Stimulated activated CD8-positive, alpha-beta memory T cell treated with anti-CD3 and anti-CD28 coated beads, Interleukin-7, amount 100 ng/mL, for 4 hours (primary cell): Measurements from ENCODE around the gene SNAP47.

Experiments used
- DNase-seq, 2 donors: peaks; one replicate each; pipeline ENCODE4 v3.0.0-alpha.2; 2020; ENCODE audit warnings: low read depth in 2 of 2

Gene SNAP47

DNA sequence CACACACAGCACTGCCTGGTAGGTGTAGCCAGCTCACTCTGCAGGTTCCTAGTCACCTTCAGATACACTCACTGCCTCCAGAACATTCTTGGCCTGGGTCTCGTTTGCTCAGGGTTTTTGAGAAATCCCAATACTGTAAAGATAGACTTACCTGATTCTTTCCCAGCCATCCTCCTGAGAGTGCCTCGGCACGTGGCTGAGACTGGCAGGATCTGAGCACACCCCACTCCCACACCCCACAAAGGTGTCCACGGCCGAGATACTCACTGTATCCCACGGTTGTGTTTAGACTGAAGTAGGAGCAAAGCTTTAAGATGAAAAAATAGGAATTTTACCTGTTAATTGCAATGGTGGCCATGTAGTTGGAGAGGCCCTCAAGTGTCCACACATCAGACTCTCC, 33.4 kb downstream of the SNAP47 start:
- DNase-seq: no peak

DNA sequence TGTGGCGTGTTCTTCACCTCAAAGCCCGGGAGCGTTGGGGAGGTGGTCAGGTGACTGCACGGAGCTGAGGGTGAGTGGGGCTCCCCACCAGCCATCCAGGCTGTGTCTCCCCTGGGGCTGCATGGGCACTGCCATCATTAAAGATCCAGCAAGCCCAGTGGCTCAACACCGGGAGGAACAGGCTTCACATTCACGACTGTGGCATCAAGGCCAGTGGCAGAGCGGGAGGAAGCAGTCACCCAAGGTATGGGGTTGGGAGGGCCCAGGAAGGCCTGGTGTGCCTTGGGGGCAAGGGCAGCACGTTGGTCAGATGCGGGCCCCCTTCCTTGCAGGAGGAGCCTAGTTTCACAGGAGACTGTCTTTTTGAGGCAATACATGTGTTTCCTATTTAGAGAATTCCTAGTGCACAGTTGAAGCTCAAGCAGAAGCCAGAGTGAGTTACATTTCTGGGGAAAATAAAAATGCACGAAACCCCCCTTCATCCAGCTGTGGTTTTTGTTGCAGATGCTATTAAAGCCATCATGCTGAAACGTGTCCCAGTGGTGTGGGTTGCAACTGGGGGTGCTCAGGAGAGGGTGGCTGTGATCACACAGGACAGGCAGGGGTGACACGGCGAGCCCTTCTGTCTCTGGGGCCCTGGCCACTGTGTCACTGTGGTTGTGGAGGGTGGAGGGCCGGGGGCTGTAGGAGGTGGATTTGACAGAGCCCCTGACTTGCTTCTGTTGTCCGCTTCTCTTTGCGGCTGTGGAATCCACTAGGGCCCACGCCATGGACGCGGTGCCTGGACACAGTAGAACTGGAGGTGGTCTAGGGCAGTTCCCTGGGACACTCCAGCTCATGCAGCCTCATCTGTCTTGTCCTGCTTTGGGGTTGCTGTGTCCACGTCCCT, 34.1 kb downstream of the SNAP47 start:
- no peak for DNase-seq

DNA sequence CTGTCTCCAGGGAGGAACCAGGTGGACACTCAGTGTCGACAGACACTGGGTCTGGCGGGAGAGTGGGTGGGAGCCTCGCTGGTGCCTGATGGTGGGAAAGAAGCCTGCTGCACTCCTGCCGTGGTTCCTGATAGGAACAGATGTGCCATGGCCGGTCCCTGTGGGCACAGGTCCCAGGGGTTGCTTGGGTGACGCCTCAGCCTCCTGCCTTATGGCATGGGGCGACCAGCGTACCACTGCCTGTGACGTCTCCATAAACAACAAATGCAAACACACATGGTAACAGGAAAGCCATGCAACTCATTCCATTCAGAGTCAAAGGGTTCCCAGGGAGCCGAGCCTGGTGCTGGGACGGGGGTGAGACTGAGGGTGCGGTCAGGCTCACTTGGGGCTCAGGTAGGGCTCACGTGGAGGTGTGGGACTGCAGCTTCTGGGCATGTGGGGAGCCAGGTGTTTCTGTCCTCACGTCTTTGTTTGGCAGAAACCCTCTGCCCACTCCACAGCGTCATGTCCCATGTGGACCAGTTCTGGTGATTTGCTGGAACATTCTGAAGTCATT, 34.8 kb downstream of the SNAP47 start:
- no peak for DNase-seq

DNA sequence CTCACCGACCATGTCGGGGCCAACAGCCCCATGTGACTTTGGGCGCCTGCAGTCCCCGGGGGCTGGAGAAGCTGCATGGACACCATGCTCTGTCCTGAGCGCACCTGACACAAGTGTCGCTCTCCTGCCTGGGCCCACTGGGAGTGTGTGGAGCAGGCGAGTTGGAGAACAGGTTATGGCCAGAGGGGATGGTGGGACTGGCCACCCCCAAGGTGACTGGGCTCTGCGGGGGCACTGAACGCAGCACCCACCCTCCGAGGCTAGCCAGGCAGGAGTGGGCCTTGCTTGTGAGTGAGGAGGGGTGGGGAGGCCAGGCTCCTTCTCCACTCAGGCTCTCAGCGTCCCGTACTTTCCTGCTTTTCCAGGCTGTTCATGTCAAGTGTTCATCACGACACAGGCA, 35.6 kb downstream of the SNAP47 start:
- no peak for DNase-seq

DNA sequence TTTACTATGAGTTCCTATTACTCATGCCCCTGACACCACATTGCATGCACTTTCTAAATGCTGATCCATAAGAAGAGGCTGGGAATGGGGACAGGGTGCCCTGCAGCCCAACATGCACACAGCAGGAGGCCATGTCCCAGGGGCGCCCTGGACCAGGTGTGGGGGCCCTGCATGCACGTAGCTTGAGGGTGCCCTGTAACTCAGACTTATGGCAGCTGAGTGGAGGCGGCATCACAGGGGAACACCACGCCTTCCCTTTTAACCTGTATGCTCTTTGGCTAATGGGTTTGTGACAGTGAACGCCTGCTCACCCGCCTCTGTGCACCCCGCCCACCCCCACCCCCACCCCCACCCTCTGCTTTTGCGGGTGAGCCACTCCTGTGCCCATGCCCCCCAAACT, 36.1 kb downstream of the SNAP47 start:
- DNase-seq: no peak

DNA sequence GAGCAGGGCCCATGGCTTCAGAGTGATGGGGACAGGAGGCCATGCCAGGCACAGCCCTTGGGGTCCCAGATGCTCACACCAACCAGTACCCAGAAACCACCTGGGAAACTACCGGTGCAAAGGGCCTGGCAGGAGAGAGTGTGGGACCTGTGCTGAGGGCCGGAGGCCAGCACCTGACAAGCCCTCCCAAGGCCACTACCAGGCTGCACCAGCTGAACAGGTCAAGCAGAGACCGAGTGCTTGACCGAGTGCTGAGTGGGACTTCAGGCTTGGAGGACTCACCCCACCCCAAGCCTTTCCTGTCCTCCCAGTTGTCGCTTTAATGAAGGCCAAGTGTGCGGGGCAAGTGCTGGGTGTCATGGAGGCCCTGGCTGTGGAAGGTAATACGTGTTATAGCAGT, 36.5 kb downstream of the SNAP47 start:
- no peak for DNase-seq

DNA sequence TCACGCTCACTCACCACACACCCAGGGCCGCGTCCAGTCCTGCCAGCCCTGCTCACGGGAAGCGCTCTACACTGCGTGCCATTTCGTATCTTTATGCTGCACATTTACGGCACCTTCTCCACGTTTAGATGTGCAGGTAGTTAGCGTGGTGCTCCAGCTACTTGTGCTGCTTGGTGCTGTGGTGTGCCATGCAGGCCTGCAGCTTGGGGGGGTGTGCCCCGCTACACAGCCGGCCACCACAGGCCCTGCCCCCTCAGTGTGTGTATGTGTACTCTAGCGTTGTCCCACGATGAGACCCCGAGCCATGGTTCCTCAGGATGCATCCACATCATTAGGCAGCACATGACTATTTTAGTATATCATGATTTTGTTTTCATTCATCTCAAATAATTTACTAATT, 38.3 kb downstream of the SNAP47 start:
- no peak for DNase-seq

DNA sequence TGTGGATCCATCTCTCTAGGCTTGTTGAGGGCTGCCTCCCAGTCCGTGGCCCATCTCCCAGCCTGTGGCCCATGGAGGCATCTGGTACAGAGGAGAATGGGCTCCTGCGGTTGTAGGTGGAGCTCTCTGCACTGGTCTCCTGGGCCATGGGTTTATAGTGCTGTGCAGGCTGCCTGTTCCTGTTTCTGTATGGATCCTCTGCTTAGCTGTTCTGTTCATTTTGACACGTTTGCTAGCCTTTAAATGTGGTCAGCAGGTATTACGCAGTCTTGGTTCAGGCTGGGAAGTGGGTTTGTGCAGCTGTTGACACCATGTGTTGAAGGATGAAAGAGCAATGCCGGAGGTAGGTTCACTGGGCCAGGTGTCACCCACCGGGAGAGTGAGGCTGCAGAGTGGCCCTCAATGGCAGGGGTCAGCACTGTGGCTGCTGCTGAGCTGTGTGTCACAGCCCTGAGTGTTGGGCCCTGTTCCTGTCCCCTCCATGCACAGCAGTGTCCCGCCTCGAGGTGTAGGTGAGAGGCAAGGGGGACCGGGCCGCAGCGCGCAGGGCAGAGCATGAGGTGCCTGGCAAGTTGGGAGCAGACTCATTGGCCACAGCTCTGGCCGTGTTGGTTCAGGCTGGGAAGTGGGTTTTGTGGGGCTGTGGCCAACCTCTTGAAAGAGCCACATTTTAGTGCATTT, 39.0 kb downstream of the SNAP47 start:
- DNase-seq: no peak

DNA sequence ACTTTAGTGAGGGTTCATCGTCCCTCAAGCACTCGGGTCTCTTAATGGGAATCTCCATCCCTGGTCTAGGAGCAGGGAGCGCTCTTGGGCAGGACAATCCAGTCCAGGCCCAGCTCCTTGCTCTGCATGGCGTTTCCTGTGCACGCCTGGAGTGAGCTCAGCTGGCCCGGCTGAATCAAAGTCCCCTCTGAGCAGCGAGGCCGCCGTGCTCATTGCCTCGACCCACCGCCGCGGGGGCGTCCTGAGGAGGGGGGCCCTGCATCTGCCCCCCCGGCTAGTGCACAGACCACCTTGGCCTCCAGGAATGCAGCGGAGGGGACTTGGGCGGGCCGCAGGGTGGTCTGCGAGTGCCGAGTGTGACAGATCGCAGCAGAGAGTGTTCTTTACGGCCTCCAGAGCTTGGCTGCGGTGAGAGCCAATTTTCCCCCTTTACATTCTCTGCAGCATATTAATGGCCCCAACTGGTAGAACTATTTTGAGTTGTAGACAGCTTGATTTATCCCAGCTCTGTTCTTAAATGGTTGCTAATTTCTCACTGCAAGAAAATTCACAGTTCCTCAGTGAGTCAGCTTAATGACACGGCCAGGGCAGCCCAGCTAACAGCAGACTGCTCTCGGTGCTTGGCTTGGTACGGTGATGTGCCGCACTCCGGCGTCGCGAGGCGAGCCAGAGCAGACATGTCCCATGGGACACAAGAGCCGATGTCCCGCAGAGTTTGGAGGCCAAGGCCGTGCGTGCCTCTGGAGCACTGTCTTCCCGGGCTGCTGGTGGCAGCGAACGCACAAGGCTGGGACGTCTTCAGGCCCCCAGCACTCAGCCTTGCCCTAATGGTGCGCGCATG, 39.8 kb downstream of the SNAP47 start:
- no peak for DNase-seq

DNA sequence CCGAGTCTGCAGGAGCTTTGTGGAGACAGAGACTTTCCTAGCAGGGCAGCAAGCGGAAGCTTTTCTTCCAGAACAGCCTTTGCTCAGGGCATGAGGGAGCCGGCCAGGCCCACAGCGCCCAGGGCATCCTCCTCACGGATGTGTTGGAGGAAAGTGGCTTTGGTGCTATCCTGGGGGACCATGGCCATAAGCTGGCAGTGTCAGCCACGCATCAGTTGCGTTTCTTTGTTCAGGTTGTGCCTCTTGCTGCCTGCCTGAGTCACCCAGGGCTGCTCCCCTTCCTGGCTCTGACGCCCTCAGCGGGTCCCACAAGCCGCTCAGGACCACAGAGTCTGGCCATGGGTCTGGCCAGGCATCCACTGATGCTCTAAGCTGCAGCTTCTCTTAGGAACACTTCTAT, 40.6 kb downstream of the SNAP47 start:
- DNase-seq: no peak

DNA sequence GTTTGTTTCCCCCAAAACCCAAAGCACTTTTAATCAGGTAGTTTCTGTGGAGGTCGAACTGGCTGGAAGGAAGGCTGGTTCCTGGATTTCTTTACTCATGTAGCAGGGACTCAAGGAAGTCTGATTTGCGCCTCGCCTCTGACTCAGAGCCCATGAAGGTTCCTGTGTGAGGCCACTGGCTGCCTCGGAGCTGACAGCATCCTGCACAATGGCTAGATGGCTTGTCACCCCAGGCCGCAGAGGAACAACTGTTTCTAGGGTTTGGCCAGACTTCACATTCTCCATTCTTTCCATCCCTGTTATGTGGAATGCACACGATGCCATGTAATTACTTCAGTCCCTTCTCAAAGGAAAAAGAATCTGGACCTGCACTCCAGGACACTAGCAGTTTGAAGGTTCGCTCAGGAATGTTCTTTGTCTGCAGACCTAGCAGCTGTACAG, 41.1 kb downstream of the SNAP47 start:
- DNase-seq: no peak

DNA sequence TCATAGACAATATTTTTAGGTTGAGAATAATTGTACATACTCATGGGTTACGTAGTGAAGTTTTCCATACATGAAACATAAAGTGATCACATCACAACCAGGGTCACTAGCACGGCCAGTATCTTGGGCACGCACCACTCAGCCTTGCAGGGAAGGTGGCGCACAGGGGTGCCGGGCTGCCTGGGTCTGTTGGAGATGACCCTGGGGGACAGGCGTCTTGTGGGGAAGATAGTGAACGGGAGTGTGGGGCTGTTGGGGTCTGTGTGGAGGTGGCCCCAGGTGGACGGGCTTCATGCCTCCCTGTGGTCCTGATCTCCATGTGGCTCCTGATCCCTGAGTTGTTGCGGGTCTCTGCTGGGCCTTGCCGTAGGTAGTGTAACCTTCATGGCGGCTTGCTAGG, 41.9 kb downstream of the SNAP47 start:
- no peak for DNase-seq

DNA sequence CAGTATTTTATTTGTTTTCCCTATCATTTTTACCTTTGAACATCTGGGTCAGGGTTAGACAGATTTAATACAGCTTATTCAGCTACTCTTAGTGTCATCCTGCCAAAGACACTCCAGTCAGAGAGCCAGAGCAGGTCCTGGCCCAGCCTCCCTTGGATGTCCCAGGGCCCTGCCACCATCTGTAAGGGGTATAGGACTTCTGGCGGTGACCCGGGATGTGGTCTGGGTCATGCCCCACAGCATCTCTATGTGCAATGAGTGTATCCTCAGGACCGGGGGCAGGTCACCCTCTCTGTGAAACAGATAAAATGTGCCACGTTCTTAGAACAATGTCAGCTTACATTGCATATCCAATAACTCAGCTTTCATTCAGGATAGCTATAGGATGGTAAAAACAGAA, 42.4 kb downstream of the SNAP47 start:
- DNase-seq: no peak

DNA sequence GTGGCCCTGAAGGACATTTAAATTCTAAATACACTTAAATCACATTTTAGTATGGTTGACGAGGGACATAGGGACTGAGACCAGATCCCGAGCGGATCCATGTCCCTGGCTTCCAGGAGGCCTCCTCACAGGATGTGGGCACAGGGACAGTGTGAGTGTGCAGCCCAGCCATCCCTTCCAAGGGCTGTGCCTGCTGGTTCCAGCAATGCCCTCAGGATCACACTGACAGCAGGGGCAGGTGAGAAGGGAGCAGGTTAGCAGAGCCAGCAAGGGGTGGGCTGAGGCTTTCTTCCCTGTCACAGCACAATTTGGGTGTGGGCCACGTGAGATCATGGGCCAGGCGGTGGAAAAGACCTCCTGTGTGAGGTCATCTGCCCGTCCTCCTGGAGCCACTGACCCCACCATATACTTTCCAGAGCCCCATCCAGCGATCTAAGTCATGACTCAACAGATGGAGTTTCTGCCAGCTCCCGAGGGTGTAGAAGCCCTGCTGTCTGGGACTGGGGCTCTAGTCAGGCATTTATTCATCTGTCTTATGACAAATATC, 43.2 kb downstream of the SNAP47 start:
- DNase-seq: no peak

DNA sequence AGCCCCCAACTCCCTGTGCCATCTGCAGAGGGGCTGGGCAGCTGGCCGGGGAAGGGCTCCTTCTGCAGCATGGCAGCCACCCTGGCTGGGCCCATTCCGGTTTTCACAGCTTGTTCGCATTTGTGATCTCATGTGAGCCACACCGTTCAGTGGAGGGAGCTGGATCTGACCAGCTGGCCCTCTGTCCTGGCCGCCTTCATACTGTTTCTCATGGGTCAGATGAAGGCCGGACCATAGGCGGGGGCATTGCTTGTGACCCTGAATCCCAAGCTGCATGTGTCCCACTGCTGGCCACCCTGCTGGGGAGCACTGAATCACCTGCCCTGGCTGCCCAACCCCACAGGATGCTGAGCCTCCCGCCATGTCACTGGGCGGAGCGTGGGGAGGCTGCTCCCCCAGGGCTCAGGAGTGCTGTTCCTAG, 43.8 kb downstream of the SNAP47 start:
- no peak for DNase-seq

DNA sequence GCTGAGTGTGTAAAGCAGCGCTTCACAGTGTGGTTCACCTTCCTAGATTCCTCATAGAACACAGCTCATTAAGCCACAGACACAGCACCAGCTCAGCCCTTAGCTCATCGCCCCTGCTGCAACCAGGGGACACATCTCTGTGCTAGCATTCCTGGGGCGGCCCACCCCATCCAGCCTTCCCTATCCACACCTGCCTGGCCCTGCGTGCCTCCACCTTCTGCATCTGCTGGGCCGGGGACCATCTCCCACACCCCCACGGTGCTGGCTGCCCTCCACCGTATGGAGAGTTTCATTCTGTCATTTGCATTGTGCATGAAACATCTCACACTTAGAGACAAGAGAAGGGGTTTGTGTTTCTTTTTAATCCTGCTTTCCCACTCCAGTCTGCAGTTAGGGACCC, 44.5 kb downstream of the SNAP47 start:
- DNase-seq: no peak

DNA sequence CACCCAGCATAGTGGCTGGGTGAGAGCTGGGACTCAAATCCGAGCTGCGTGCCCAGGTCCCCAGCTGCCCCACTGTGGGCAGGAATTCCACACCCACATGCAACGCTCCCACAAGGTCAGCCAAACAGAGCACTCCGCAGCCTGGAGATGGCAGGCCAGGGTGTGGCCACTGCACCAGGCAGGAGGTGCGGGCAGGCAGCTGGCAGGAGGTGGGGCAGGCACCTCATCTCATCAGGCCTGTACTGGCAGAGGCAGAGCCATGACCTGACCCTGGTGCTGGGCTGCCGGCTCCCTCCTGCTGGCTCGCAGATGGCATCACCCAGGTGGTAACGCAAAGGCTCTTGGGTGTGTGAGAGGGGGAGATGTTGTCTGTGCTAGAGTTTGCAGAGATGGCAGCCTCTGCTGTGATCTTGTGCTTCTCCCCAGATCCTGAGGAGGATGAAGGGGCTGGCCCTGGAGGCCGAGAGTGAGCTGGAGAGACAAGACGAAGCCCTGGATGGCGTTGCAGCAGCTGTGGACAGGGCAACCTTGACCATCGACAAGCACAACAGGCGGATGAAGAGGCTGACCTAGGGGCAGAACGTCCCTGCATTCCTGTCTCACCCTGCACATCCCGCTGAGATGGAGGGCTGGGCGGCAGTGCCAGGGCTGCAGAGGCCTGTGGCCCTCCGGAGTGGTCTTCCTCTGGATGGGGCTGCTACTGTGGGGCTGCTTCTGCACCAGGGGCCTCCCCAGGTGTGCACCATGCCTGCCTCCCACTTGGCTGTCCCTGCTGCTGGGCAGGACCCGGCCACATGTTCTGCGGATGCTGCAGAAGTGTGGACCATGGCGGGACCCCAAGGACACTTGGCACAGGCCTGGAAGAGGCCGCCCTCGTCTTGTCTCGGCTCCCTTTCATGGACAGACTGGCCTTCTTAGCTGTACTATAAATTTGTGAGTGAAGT, 45.1 kb downstream of the SNAP47 start:
- no peak for DNase-seq

DNA sequence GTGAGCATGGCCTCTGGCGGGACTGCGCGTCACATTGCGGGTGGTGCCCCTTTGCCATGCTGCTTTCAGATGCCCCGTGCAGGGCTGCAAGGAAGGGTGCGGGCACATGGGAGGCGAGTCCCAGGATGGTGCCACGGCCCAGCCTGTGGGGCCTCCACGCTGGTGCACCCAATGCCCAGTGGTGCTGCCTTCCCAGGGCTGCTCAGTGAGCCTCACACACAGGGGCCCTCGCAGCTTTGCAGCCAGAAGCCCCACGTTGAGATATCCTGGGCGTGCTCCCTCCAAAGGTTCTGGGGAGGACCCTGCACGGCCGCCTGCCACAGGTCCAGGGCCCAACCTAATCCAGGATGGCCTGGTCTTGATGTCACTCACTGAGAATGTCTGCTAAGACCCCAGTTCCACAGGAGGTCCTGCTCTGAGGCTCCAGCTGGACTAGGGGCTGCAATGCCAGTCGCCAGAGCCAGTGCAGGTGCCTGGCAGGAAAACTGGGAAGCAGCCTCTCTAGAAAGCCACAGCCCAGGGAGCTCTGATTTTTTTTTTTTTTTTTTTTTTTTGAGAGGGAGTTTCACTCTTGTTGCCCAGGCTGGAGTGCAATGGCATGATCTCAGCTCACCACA, 46.2 kb downstream of the SNAP47 start:
- DNase-seq: no peak

DNA sequence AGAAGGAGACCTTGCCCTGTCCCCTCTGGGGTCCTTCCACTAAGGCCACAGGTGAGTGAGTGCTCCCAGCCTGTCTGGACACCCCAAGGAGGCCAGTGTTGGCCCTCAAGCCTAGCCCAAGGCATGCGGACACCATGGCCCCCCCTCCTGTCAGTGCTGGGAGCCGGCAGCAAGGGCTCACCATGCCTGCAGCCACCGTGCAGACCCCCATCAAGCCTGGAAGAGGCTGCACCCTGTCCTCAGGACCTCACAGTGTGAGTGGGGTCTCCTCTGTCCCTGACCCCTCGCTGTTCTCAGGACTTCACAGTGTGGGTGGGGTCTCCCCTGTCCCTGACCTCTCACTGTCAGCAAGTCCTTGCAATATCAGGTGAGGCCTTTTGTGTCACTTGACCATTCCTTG, 47.0 kb downstream of the SNAP47 start:
- DNase-seq: no peak
